Adrenal gland (tissue), 19 donors: ENCODE measurements around the gene TUFM. TPM values are rescaled to one million over a fixed set of nuclear protein-coding genes. Genes with fewer than 3 reads are reported as not detected.

Experiments used
- DNase-seq, 7 donors: peaks; one replicate each; pipeline ENCODE4 v3.0.0-alpha.2; 2019 to 2020
- H3K27ac ChIP-seq, 5 donors: fragments of 200-600 bp; sonication (generic) in 4 of 5; 1 replicate in 3 of 5; 2 replicates in 2 of 5; pipeline versions ENCODE4 v1.5.1 to v1.8.0; 2016 to 2020; ENCODE audit warnings: mild to moderate bottlenecking in 1 of 5
- H3K27me3 ChIP-seq: fragments of 200-600 bp; 2 replicates; pipeline ENCODE4 v1.8.0; 2021
- H3K36me3 ChIP-seq, 2 donors: fragments of 200-600 bp; replicated peaks in 1 of 2; 1 replicate in 1 of 2; 2 replicates in 1 of 2; pipeline versions ENCODE4 v1.5.1 to v1.8.0; 2018 to 2022
- H3K4me1 ChIP-seq, 2 donors: fragments of 200-600 bp; replicated peaks in 1 of 2; 1 replicate in 1 of 2; 2 replicates in 1 of 2; pipeline versions ENCODE4 v1.5.1 to v1.8.0; 2018 to 2021
- H3K4me3 ChIP-seq, 4 donors: fragments of 200-600 bp; sonication (generic) in 3 of 4; one replicate each; pipeline ENCODE4 v1.5.1; 2016 to 2018
- H3K9me3 ChIP-seq, 3 donors: fragments of 200-600 bp; sonication (generic) in 1 of 3; replicated peaks in 1 of 3; 1 replicate in 2 of 3; 2 replicates in 1 of 3; pipeline versions ENCODE4 v1.5.1 to v1.8.0; 2016 to 2021
- POLR2A ChIP-seq, 2 donors: fragments of 450-650 bp; IDR thresholded peaks; one replicate each; pipeline ENCODE4 v1.6.1; 2017; ENCODE audit warnings: antibody characterized with exemption in 2 of 2, mild to moderate bottlenecking in 2 of 2, moderate library complexity in 1 of 2
- WGBS, 4 donors: extraction: QIAGEN DNeasy Blood & Tissue Kit in 2 of 4; methylation state at CpG; one replicate each; pipeline versions ENCODE4 v1.1.5 to v1.1.7; 2013 to 2017; 5-methylcytosine and 5-hydroxymethylcytosine counted together
- intact Hi-C, 2 donors: fragments of 100-400 bp; cut with DNase I; formaldehyde crosslinking; loops; one replicate each; pipeline versions ENCODE4 v1.14.1 to v1.15.0; 2022 to 2023
- long read RNA-seq, 10 donors: library from polyadenylated mRNA in 3 of 10; unstranded in 2 of 10; stranded (forward) in 1 of 10; transcript quantifications; one replicate each; pipeline ENCODE4 v2.0.0 and lab custom pipeline, GENCODE V29; 2021 to 2026
- polyA plus RNA-seq, 3 donors: library from polyadenylated mRNA; stranded (reverse); fragments of 200-250 nt in 2 of 3; fragments of 350-450 nt in 1 of 3; fragmentation: Illumina TruSeq in 1 of 3; extraction: RNeasy Lipid Tissue Mini Kit (QIAGEN cat#74804) in 1 of 3; gene quantifications; one replicate each; pipeline ENCODE4 v1.2.3, GENCODE V29; 2013 to 2014
- total RNA-seq, 9 donors: library from RNA; depleted of rRNA in 4 of 9; stranded (reverse); fragments of >200 nt in 4 of 9; fragments of 120-200 nt in 1 of 9; fragmentation: NEBNext Ultra II Directional in 1 of 9; extraction: Animal tissue kit (Norgen Biotek cat#: 25700) in 1 of 9; gene quantifications; one replicate each; pipeline versions ENCODE4 v1.1.0 to v1.2.4, GENCODE V29; 2013 to 2023
- TF ChIP-seq, protein P1 (sequence below), 6 experiments: fragments of 450-650 bp in 4 of 6; fragments of 200-600 bp in 2 of 6; sonication (generic) in 1 of 6; IDR thresholded peaks; 1 replicate in 5 of 6; 2 replicates in 1 of 6; pipeline versions ENCODE4 v1.5.1 to v1.8.0; 2016 to 2021; ENCODE audit warnings: antibody characterized with exemption in 6 of 6, mild to moderate bottlenecking in 2 of 6, moderate library complexity in 1 of 6
- donor health status: healthy with polysubstance abuse.
- donor health status: Bipolar disorder and iron deficiency.
- donor health status: DM: yes; HTN: yes; CAD: no.
- donor health status: DM: no; HTN: no; CAD: no.
- donor health status: DM: no; HTN: no; CAD: no.
- donor health status: DM: yes; HTN: yes; CAD: no.

TUFM gene
- 100 to 1,000 TPM; 144 to 239 (median 208) TPM for total RNA-seq
- polyA plus RNA-seq, result 100 to 1,000 TPM; 173 to 323 (median 181) TPM
- long read RNA-seq, donor 1, transcript TUFM-201 (10 exons, 2,071 nt), result major isoform, 99 of 106 reads
- long read RNA-seq, donor 1, transcript TUFM-204 (3 exons, 814 nt), result minor isoform, 7 of 106 reads
- long read RNA-seq, donor 1, partial matches to known transcripts, result 0 of 106 reads
- long read RNA-seq, donor 1, other reads (novel, unspliced or antisense), result 0 of 106 reads
- long read RNA-seq, donor 2, transcript TUFM-204 (3 exons, 814 nt), result minor isoform, 6 of 95 reads
- long read RNA-seq, donor 2, transcript TUFM-201 (10 exons, 2,071 nt), result major isoform, 83 of 95 reads
- long read RNA-seq, donor 2, partial matches to known transcripts, result 6 of 95 reads
- long read RNA-seq, donor 2, other reads (novel, unspliced or antisense), result 0 of 95 reads
- long read RNA-seq, donor 3, transcript TUFM-201 (10 exons, 2,071 nt), result major isoform, 72 of 81 reads
- long read RNA-seq, donor 3, partial matches to known transcripts, result 6 of 81 reads
- long read RNA-seq, donor 3, other reads (novel, unspliced or antisense), result 0 of 81 reads
- long read RNA-seq, donor 4, transcript TUFM-201 (10 exons, 2,071 nt), result major isoform, 310 of 329 reads
- long read RNA-seq, donor 4, partial matches to known transcripts, result 4 of 329 reads
- long read RNA-seq, donor 4, other reads (novel, unspliced or antisense), result 12 of 329 reads
- long read RNA-seq, donor 5, transcript TUFM-201 (10 exons, 2,071 nt), result major isoform, 675 of 710 reads
- long read RNA-seq, donor 5, partial matches to known transcripts, result 7 of 710 reads
- long read RNA-seq, donor 5, other reads (novel, unspliced or antisense), result 26 of 710 reads
- long read RNA-seq, donor 6, transcript TUFM-201 (10 exons, 2,071 nt), result major isoform, 175 of 193 reads
- long read RNA-seq, donor 6, partial matches to known transcripts, result 8 of 193 reads
- long read RNA-seq, donor 6, other reads (novel, unspliced or antisense), result 7 of 193 reads
- long read RNA-seq, donor 7, transcript TUFM-204 (3 exons, 814 nt), result minor isoform, 6 of 66 reads
- long read RNA-seq, donor 7, transcript TUFM-201 (10 exons, 2,071 nt), result major isoform, 60 of 66 reads
- long read RNA-seq, donor 7, partial matches to known transcripts, result 0 of 66 reads
- long read RNA-seq, donor 7, other reads (novel, unspliced or antisense), result 0 of 66 reads
- long read RNA-seq, donor 8, transcript TUFM-201 (10 exons, 2,071 nt), result major isoform, 131 of 150 reads
- long read RNA-seq, donor 8, partial matches to known transcripts, result 18 of 150 reads
- long read RNA-seq, donor 8, other reads (novel, unspliced or antisense), result 0 of 150 reads
- long read RNA-seq, donor 9, transcript TUFM-201 (10 exons, 2,071 nt), result major isoform, 72 of 91 reads
- long read RNA-seq, donor 9, partial matches to known transcripts, result 15 of 91 reads
- long read RNA-seq, donor 9, other reads (novel, unspliced or antisense), result 0 of 91 reads
- long read RNA-seq, donor 10, transcript TUFM-201 (10 exons, 2,071 nt), result major isoform, 44 of 47 reads
- long read RNA-seq, donor 10, partial matches to known transcripts, result 0 of 47 reads
- long read RNA-seq, donor 10, other reads (novel, unspliced or antisense), result 0 of 47 reads

DNA sequence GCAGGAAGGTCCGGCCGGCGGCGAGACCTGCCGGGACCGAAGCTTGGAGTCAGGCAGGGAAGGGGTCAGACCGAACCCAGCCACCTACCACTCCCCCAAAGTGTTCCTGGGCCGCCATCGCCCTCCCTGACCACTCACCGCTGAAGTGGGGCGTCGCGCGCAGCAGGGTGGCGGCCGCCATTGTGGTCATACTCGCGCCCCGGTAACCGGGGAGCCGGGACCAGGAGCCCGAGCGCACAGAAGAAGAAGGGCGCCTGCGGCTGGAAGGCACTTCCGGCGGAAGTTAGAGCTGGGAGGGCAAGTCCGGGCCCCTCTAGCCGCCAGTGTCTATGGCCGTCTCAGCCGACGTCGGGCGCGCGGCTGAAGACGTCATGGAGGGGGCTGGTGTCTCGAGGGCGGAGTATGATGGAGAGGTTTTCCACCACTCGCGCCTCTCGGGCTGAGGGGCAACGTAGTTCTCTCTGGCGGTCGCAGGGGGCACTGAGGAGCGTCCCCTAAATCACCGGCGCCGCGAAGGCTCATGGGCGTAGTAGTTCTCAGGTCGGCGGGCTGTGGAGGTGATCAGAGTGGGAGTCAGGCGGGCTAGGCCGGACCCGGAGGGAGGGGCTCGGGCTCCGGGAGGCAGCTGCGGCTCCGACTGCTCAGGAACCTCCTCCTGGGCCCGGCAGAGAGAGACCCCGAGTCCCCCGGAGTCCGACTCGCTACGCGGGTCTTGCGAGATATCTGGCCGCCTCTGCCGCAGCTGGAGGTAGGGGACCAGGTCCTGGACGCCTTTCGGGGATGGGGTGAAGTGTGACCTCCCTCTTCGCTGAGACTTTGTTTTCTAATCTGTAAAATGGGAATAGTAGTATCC, at the start of gene TUFM:
Gene TUFM (minus strand): TSS at position 269 of the 853 bp plus-strand sequence. CDS start 79 bp downstream, at position 190.
- TF ChIP-seq, protein P1, sequence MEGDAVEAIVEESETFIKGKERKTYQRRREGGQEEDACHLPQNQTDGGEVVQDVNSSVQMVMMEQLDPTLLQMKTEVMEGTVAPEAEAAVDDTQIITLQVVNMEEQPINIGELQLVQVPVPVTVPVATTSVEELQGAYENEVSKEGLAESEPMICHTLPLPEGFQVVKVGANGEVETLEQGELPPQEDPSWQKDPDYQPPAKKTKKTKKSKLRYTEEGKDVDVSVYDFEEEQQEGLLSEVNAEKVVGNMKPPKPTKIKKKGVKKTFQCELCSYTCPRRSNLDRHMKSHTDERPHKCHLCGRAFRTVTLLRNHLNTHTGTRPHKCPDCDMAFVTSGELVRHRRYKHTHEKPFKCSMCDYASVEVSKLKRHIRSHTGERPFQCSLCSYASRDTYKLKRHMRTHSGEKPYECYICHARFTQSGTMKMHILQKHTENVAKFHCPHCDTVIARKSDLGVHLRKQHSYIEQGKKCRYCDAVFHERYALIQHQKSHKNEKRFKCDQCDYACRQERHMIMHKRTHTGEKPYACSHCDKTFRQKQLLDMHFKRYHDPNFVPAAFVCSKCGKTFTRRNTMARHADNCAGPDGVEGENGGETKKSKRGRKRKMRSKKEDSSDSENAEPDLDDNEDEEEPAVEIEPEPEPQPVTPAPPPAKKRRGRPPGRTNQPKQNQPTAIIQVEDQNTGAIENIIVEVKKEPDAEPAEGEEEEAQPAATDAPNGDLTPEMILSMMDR (IDR thresholded peaks at IDR 0.05), result peak; percentile 39 to 73 (median 61)
- peak; percentile 42 to 62 for TF ChIP-seq POLR2A (IDR thresholded peaks at IDR 0.05)
- intact Hi-C loops, result loop anchor here in 1 of 2 donors (2.0 kb wide), 1 partner anchor 24 kb away; the partner anchor contains the start of gene ATXN2L
- Histone ChIP-seq H3K4me1 (peaks cover 15 to 20% of the 10 kb centered on the region in 2 donors), H3K4me3 (peak within 1 kb of the TSS; percentile 43 to 96 (median 95)), H3K9me3 (no peaks in the 10 kb centered on the region), H3K27ac (peak within 1 kb of the TSS; percentile 52 to 91 (median 86)), H3K27me3 (no peaks in the 10 kb centered on the region), H3K36me3 (peaks cover 0 to 37% of the 10 kb centered on the region in 2 donors)
- DNase-seq, result peak; percentile 97 to 99 (median 98)
- 0% methylated on average over 6 to 73 of the region's 73 CpGs for WGBS, 4 donors

DNA sequence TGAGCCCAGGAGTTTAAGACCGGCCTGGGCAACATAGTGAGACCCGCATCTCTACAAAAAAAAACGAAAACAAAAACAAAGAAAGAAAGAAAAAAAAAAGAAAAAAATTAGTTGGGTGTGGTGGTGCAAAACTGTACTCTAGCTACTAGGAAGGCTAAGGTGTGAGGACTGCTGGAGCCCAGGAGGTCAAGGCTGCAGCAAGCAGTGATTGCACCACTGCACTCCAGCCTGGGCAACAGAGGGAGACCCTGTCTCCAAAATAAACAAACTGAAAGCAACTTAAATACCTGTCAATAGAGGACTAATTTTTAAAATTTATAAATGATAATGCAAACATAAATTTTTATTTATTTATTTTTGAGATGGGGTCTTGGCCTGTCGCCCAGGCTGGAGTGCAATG, 49.5 kb upstream of the TUFM start:
- Histone ChIP-seq H3K4me3 (no peak overlapping the region), H3K36me3 (no peaks in the 10 kb centered on the region), H3K27ac (no peak overlapping the region), H3K4me1 (no peaks in the 10 kb centered on the region), H3K27me3 (no peaks in the 10 kb centered on the region), H3K9me3 (no peaks in the 10 kb centered on the region)
- WGBS, 4 donors, result 85 to 90% (median 87%) methylated on average over 4 of the region's 4 CpGs
- TF ChIP-seq, protein P1 (IDR thresholded peaks at IDR 0.05), result no peak
- TF ChIP-seq POLR2A (IDR thresholded peaks at IDR 0.05), result no peak
- DNase-seq, result no peak
- intact Hi-C loops, result no loop called here

- no peaks in the 10 kb centered on the region for H3K4me1 ChIP-seq
- 86 to 93% (median 89%) methylated on average over 4 of the region's 4 CpGs for WGBS, 4 donors
- no peak overlapping the region for H3K4me3 ChIP-seq
- intact Hi-C loops, result no loop called here
- no peak for DNase-seq
- H3K27me3 ChIP-seq, result no peaks in the 10 kb centered on the region
- no peak for TF ChIP-seq POLR2A (IDR thresholded peaks at IDR 0.05)
- TF ChIP-seq, protein P1 (IDR thresholded peaks at IDR 0.05), result no peak
- H3K36me3 ChIP-seq, result no peaks in the 10 kb centered on the region
- H3K27ac ChIP-seq, result no peak overlapping the region
- H3K9me3 ChIP-seq, result no peaks in the 10 kb centered on the region
Observed at GRCh38 chr16:28893291-28893690, 47.1 kb upstream of the TUFM start.
